ENCODE measurements around the gene AGMO. TPM values are rescaled to one million over a fixed set of nuclear protein-coding genes. Genes with fewer than 3 reads are reported as not detected.
"Not testable (repeated sequence)": the region's sequence is repeated elsewhere in the genome, so short reads cannot be mapped to it uniquely, and the experiment has no call there.

Gene AGMO
- total and polyA plus RNA-seq, 12 donors, result 0.05 to 0.34 (median 0.15) TPM; not detected in 7

DNA sequence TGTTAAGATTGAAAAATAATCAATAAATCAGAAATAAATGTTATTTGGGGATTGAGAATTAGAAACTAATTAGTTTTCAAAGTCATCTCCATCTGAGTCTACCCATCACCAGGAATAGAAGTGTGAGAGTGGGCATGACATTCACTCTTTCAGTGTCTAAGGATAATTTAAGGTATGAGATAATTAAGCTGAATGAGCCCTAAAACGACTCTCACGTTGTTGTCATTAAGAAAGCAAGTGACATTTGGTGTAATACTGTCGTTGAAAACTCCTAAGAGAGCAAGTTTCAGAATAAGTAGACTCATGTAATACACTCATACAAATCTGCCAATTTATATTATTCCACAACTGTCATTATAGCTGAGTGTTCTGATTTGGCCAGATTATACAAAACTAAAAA, 7.1 kb downstream of the AGMO start:
- Histone ChIP-seq H3K27me3 (no peaks in the 10 kb centered on the region), H3K36me3 (replicated peaks in 1 of 2) (no peaks in the 10 kb centered on the region), H3K27ac (no peak overlapping the region), H3K9me3 (replicated peaks in 1 of 3) (no peaks in the 10 kb centered on the region), H3K4me3 (no peak overlapping the region), H3K4me1 (replicated peaks in 1 of 2) (no peaks in the 10 kb centered on the region)
- TF ChIP-seq POLR2A (IDR thresholded peaks at IDR 0.05) (no peak), CTCF (IDR thresholded peaks at IDR 0.05) (no peak)
- 39 to 48% (median 42%) methylated on average over 3 of the region's 3 CpGs for WGBS, 4 donors
- intact Hi-C loops (cut with DNase I), result no loop called here
- DNase-seq, result no peak

DNA sequence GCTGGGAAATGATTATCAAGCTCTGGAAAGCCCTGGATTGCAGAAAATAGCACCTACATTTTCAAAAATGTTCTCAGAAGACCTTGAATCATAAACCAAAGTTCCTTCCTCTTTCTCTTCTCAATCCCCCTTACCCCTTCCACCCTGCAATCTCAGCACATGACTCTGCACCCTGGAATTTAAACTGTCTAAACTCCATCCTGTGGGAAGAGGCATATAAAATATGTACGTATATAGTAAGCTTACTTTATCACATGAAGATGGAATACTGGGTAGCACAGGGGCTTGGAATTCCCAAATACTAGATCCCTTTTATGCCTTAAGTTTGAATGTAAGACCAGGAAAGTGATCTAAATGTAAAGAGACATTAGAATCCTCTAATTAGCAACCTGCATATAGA, 7.7 kb downstream of the AGMO start:
- TF ChIP-seq POLR2A (IDR thresholded peaks at IDR 0.05), result no peak
- TF ChIP-seq CTCF (IDR thresholded peaks at IDR 0.05), result no peak
- no peaks in the 10 kb centered on the region for H3K4me1 ChIP-seq (replicated peaks in 1 of 2)
- intact Hi-C loops (cut with DNase I), result no loop called here
- 59 to 81% (median 65%) methylated on average over 1 of the region's 1 CpG for WGBS, 4 donors
- H3K4me3 ChIP-seq, result no peak overlapping the region
- DNase-seq, result no peak
- no peaks in the 10 kb centered on the region for H3K36me3 ChIP-seq (replicated peaks in 1 of 2)
- no peaks in the 10 kb centered on the region for H3K27me3 ChIP-seq
- no peaks in the 10 kb centered on the region for H3K9me3 ChIP-seq (replicated peaks in 1 of 3)
- H3K27ac ChIP-seq, result no peak overlapping the region

- WGBS, 4 donors, result 64 to 82% (median 73%) methylated on average over 13 to 20 of the region's 29 CpGs
- intact Hi-C loops (cut with DNase I), result not testable (repeated sequence)
These were observed 14.5 kb downstream of the AGMO start for GRCh38 chr7:15547320-15547719.

GRCh38 chr7:15546272-15546792, 15.5 kb downstream of the AGMO start:
- 64 to 83% (median 79%) methylated on average over 2 of the region's 2 CpGs for WGBS, 4 donors
- intact Hi-C loops (cut with DNase I), result no loop called here

More at GRCh38 chr7:15547320-15547719, 14.5 kb downstream of the AGMO start:
- not testable (repeated sequence) for DNase-seq; H3K27ac ChIP-seq; H3K4me1 ChIP-seq (replicated peaks in 1 of 2); H3K36me3 ChIP-seq (replicated peaks in 1 of 2); H3K9me3 ChIP-seq (replicated peaks in 1 of 3); H3K27me3 ChIP-seq; H3K4me3 ChIP-seq

More at GRCh38 chr7:15546272-15546792, 15.5 kb downstream of the AGMO start:
- no peaks in the 10 kb centered on the region for H3K9me3 ChIP-seq (replicated peaks in 1 of 3)
- no peaks in the 10 kb centered on the region for H3K36me3 ChIP-seq (replicated peaks in 1 of 2)
- H3K27me3 ChIP-seq, result no peaks in the 10 kb centered on the region
- H3K4me1 ChIP-seq (replicated peaks in 1 of 2), result no peaks in the 10 kb centered on the region
- TF ChIP-seq CTCF (IDR thresholded peaks at IDR 0.05), result no peak
- TF ChIP-seq POLR2A (IDR thresholded peaks at IDR 0.05), result no peak
- no peak overlapping the region for H3K4me3 ChIP-seq
- H3K27ac ChIP-seq, result no peak overlapping the region
- DNase-seq, result no peak
